ENCODE results near the gene ETS1.

DNA sequence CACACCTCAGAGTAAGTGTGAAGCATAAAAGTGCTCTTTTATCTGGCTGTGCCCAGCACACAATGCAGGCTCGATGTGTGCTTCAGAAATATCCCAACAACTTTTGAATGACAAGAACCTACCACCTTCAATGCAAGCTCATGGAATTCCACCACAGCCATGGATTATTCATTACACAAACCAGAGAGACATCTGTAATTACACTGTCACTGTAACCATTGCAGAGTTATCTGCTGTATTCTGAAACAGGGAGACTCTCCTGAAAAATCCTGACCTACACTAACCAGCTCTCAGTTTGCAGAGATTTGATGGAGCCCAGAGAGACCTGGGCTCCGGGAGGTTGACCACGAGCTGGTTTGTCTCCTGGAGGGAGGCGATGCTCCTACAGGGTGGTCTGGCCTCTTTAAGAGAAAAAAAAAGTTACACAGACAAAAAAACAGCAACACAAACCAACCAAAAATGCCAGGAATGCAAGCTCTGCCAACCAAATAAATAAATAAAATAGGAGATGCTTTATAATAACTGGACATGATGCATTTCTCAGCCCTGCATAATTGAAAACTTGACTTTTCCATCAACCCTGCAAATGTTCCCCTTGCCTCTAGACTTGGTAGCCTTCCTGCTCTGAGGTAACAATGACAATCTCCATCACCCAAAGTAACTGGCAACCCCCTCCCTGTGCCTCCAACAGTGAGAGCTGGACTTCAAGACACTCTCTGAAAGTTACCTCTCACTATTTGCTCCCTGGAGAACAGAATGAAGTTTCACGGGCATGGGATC, 69.7 kb downstream of the ETS1 start:
- TF ChIP-seq, protein P1, sequence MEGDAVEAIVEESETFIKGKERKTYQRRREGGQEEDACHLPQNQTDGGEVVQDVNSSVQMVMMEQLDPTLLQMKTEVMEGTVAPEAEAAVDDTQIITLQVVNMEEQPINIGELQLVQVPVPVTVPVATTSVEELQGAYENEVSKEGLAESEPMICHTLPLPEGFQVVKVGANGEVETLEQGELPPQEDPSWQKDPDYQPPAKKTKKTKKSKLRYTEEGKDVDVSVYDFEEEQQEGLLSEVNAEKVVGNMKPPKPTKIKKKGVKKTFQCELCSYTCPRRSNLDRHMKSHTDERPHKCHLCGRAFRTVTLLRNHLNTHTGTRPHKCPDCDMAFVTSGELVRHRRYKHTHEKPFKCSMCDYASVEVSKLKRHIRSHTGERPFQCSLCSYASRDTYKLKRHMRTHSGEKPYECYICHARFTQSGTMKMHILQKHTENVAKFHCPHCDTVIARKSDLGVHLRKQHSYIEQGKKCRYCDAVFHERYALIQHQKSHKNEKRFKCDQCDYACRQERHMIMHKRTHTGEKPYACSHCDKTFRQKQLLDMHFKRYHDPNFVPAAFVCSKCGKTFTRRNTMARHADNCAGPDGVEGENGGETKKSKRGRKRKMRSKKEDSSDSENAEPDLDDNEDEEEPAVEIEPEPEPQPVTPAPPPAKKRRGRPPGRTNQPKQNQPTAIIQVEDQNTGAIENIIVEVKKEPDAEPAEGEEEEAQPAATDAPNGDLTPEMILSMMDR (conservative IDR thresholded peaks at IDR 0.05; ENCODE audit: low read depth, low read length): no peak
- no peak for TF ChIP-seq EZH2 (IDR thresholded peaks at IDR 0.05; ENCODE audit: borderline replicate concordance, low read depth, low read length, poor library complexity, severe bottlenecking)

Data from A673 (cell line).